WTC11 (cell line): ENCODE data around the gene CAV1. TPM values are rescaled to one million over a fixed set of nuclear protein-coding genes. Genes with fewer than 3 reads are reported as not detected.

Source experiments
- ATAC-seq: fragments of 200-7000 bp; cut with Tn5 transposase; 2 replicates; pipeline ENCODE4 v1.10.0; 2021; ENCODE audit warnings: mild to moderate bottlenecking, moderate library complexity
- CTCF ChIA-PET: fragments of 300-600 bp; sonication (Branson Sonifier 250); formaldehyde crosslinking; loops from one replicate; lab custom pipeline; 2021; ENCODE audit warnings: antibody characterized with exemption; lab: Charles Lee
- POLR2A ChIA-PET: fragments of 350-600 bp; sonication (Branson Sonifier 250); formaldehyde crosslinking; loops from one replicate; lab custom pipeline; 2021; ENCODE audit warnings: antibody characterized with exemption; lab: Charles Lee
- DNase-seq: peaks from one replicate; pipeline ENCODE4 v3.0.0; 2021; ENCODE audit warnings: low spot score
- H3K27ac Mint-ChIP-seq: 2 replicates; pipeline ENCODE4 v1.8.0; 2021; ENCODE audit warnings: mixed read lengths
- H3K27me3 Mint-ChIP-seq: 2 replicates; pipeline ENCODE4 v1.8.0; 2021; ENCODE audit warnings: low read depth, mild to moderate bottlenecking, moderate library complexity, mixed read lengths
- H3K36me3 Mint-ChIP-seq: 2 replicates; pipeline ENCODE4 v1.8.0; 2021; ENCODE audit warnings: mixed read lengths
- H3K4me1 Mint-ChIP-seq: 2 replicates; pipeline ENCODE4 v1.8.0; 2022; ENCODE audit warnings: mixed read lengths
- H3K4me3 Mint-ChIP-seq: 2 replicates; pipeline ENCODE4 v1.8.0; 2021; ENCODE audit warnings: mild to moderate bottlenecking, moderate library complexity, mixed read lengths
- H3K9me3 Mint-ChIP-seq: 2 replicates; pipeline ENCODE4 v1.8.0; 2021; ENCODE audit warnings: mixed read lengths
- AFF4 ChIP-seq: sonication (generic); formaldehyde crosslinking; IDR thresholded peaks from 2 replicates; pipeline ENCODE4 v1.8.1; 2023; ENCODE audit warnings: mild to moderate bottlenecking, missing genetic modification reagents, borderline replicate concordance
- CREB1 ChIP-seq: sonication (generic); formaldehyde crosslinking; IDR thresholded peaks from 2 replicates; pipeline ENCODE4 v1.8.0; 2023; ENCODE audit warnings: mild to moderate bottlenecking, missing genetic modification reagents
- CTCF ChIP-seq: fragments of 200-600 bp; IDR thresholded peaks from 2 replicates; pipeline ENCODE4 v1.8.0; 2022; ENCODE audit warnings: antibody characterized with exemption
- EMX1 ChIP-seq: fragments of 250-450 bp; sonication (Bioruptor Pico); IDR thresholded peaks from 2 replicates; pipeline ENCODE4 v1.8.0; 2021; ENCODE audit warnings: mild to moderate bottlenecking
- ESRRA ChIP-seq: sonication (generic); formaldehyde crosslinking; IDR thresholded peaks from 2 replicates; pipeline ENCODE4 v1.8.1; 2022; ENCODE audit warnings: mild to moderate bottlenecking, missing genetic modification reagents, borderline replicate concordance
- FOXJ3 ChIP-seq: sonication (generic); formaldehyde crosslinking; IDR thresholded peaks from 2 replicates; pipeline ENCODE4 v1.9.0; 2021; ENCODE audit warnings: missing genetic modification reagents, mild to moderate bottlenecking, borderline replicate concordance
- FOXK1 ChIP-seq: sonication (generic); formaldehyde crosslinking; IDR thresholded peaks from 2 replicates; pipeline ENCODE4 v1.8.0; 2022; ENCODE audit warnings: mild to moderate bottlenecking, moderate library complexity, missing genetic modification reagents
- FOXP1 ChIP-seq: sonication (generic); formaldehyde crosslinking; IDR thresholded peaks from 2 replicates; pipeline ENCODE4 v1.8.0; 2022; ENCODE audit warnings: missing genetic modification reagents, mild to moderate bottlenecking, moderate library complexity, borderline replicate concordance
- FOXP4 ChIP-seq: sonication (generic); formaldehyde crosslinking; IDR thresholded peaks from 2 replicates; pipeline ENCODE4 v1.8.0; 2022; ENCODE audit warnings: mild to moderate bottlenecking, missing genetic modification reagents
- GTF2I ChIP-seq: fragments of 250-450 bp; sonication (Bioruptor Pico); conservative IDR thresholded peaks from 2 replicates; pipeline ENCODE4 v1.4.0; 2021; ENCODE audit warnings: mild to moderate bottlenecking
- IRF2 ChIP-seq: sonication (generic); formaldehyde crosslinking; IDR thresholded peaks from 2 replicates; pipeline ENCODE4 v1.8.0; 2022; ENCODE audit warnings: low read depth, missing genetic modification reagents, borderline replicate concordance
- NFE2L1 ChIP-seq: sonication (generic); formaldehyde crosslinking; IDR thresholded peaks from 2 replicates; pipeline ENCODE4 v1.8.1; 2023; ENCODE audit warnings: missing genetic modification reagents
- SMAD3 ChIP-seq: sonication (generic); formaldehyde crosslinking; IDR thresholded peaks from 2 replicates; pipeline ENCODE4 v1.8.0; 2022; ENCODE audit warnings: missing genetic modification reagents, mild to moderate bottlenecking, borderline replicate concordance
- TCF7 ChIP-seq: sonication (generic); formaldehyde crosslinking; IDR thresholded peaks from 2 replicates; pipeline ENCODE4 v1.8.0; 2022; ENCODE audit warnings: mild to moderate bottlenecking, low read depth, missing genetic modification reagents, moderate library complexity
- TEAD1 ChIP-seq: sonication (generic); formaldehyde crosslinking; IDR thresholded peaks from 2 replicates; pipeline ENCODE4 v1.8.0; 2022; ENCODE audit warnings: mild to moderate bottlenecking, missing genetic modification reagents
- USF1 ChIP-seq: sonication (generic); formaldehyde crosslinking; IDR thresholded peaks from 2 replicates; pipeline ENCODE4 v1.8.0; 2022; ENCODE audit warnings: mild to moderate bottlenecking, missing genetic modification reagents
- ZNF138 ChIP-seq: sonication (generic); formaldehyde crosslinking; conservative IDR thresholded peaks from 2 replicates; pipeline ENCODE4 v1.8.1; 2022; ENCODE audit warnings: mild to moderate bottlenecking, moderate library complexity, missing genetic modification reagents
- ZNF317 ChIP-seq: sonication (generic); formaldehyde crosslinking; IDR thresholded peaks from 2 replicates; pipeline ENCODE4 v1.8.1; 2023; ENCODE audit warnings: low read depth, mild to moderate bottlenecking, moderate library complexity, missing genetic modification reagents, borderline replicate concordance
- ZNF416 ChIP-seq: fragments of 250-450 bp; sonication (Bioruptor Pico); IDR thresholded peaks from 2 replicates; pipeline ENCODE4 v1.9.0; 2021; ENCODE audit warnings: mild to moderate bottlenecking, inconsistent platforms
- total RNA-seq: library from RNA; stranded (reverse); gene quantifications from 3 replicates; pipeline ENCODE4 v1.2.3, GENCODE V29; 2021
- TF ChIP-seq, protein P1 (sequence below): sonication (generic); formaldehyde crosslinking; IDR thresholded peaks from 2 replicates; pipeline ENCODE4 v1.8.1; 2023; ENCODE audit warnings: mild to moderate bottlenecking, missing genetic modification reagents, moderate library complexity
- TF ChIP-seq, protein P2 (sequence below): sonication (generic); formaldehyde crosslinking; IDR thresholded peaks from 2 replicates; pipeline ENCODE4 v1.8.1; 2022; ENCODE audit warnings: missing genetic modification reagents, borderline replicate concordance
- TF ChIP-seq, protein P3 (sequence below): sonication (generic); formaldehyde crosslinking; IDR thresholded peaks from 2 replicates; pipeline ENCODE4 v1.8.1; 2022; ENCODE audit warnings: low read depth, missing genetic modification reagents, borderline replicate concordance
- TF ChIP-seq, protein P4 (sequence below): fragments of 250-450 bp; sonication (Bioruptor Pico); conservative IDR thresholded peaks from 2 replicates; pipeline ENCODE4 v1.9.0; 2021; ENCODE audit warnings: mild to moderate bottlenecking

The CAV1 gene
- total RNA-seq, 1 experiment from 2014 or later = 19.7 TPM

GRCh38 chr7:116543664-116544063, 18.8 kb downstream of the CAV1 start (continued):
- TF ChIP-seq USF1 (CRISPR knock-in tag) = no peak
- TF ChIP-seq ZNF317 (CRISPR knock-in tag) = no peak
- TF ChIP-seq NFE2L1 (CRISPR knock-in tag) = no peak
- TF ChIP-seq SMAD3 (CRISPR knock-in tag) = no peak
- no peak for TF ChIP-seq FOXK1 (CRISPR knock-in tag)
- TF ChIP-seq AFF4 = no peak
- TF ChIP-seq FOXJ3 (CRISPR knock-in tag) = no peak
- no peak for TF ChIP-seq ESRRA

- DNase-seq = no peak
- H3K9me3 Mint-ChIP-seq = no peaks in the 10 kb centered on the region
- ChIA-PET CTCF (no interaction called here), POLR2A (no interaction called here)
- no peaks in the 10 kb centered on the region for H3K36me3 Mint-ChIP-seq
- H3K4me1 Mint-ChIP-seq = no peaks in the 10 kb centered on the region
- H3K27ac Mint-ChIP-seq = no peak overlapping the region
- H3K4me3 Mint-ChIP-seq = no peak overlapping the region
- H3K27me3 Mint-ChIP-seq = no peaks in the 10 kb centered on the region
- no peak for ATAC-seq
- TF ChIP-seq CTCF (no peak), EMX1 (CRISPR knock-in tag) (no peak), FOXP1 (no peak), IRF2 (CRISPR knock-in tag) (no peak), GTF2I (CRISPR knock-in tag) (no peak), TEAD1 (no peak), ZNF138 (CRISPR knock-in tag) (no peak), ZNF416 (CRISPR knock-in tag) (no peak), FOXP4 (CRISPR knock-in tag) (no peak), TCF7 (no peak), CREB1 (no peak)
- TF ChIP-seq, protein P1, sequence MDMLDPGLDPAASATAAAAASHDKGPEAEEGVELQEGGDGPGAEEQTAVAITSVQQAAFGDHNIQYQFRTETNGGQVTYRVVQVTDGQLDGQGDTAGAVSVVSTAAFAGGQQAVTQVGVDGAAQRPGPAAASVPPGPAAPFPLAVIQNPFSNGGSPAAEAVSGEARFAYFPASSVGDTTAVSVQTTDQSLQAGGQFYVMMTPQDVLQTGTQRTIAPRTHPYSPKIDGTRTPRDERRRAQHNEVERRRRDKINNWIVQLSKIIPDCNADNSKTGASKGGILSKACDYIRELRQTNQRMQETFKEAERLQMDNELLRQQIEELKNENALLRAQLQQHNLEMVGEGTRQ (CRISPR knock-in tag) = no peak
- TF ChIP-seq, protein P2, sequence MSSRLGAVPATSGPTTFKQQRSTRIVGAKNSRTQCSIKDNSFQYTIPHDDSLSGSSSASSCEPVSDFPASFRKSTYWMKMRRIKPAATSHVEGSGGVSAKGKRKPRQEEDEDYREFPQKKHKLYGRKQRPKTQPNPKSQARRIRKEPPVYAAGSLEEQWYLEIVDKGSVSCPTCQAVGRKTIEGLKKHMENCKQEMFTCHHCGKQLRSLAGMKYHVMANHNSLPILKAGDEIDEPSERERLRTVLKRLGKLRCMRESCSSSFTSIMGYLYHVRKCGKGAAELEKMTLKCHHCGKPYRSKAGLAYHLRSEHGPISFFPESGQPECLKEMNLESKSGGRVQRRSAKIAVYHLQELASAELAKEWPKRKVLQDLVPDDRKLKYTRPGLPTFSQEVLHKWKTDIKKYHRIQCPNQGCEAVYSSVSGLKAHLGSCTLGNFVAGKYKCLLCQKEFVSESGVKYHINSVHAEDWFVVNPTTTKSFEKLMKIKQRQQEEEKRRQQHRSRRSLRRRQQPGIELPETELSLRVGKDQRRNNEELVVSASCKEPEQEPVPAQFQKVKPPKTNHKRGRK (CRISPR knock-in tag) = no peak
- TF ChIP-seq, protein P3, sequence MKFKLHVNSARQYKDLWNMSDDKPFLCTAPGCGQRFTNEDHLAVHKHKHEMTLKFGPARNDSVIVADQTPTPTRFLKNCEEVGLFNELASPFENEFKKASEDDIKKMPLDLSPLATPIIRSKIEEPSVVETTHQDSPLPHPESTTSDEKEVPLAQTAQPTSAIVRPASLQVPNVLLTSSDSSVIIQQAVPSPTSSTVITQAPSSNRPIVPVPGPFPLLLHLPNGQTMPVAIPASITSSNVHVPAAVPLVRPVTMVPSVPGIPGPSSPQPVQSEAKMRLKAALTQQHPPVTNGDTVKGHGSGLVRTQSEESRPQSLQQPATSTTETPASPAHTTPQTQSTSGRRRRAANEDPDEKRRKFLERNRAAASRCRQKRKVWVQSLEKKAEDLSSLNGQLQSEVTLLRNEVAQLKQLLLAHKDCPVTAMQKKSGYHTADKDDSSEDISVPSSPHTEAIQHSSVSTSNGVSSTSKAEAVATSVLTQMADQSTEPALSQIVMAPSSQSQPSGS = no peak
- TF ChIP-seq, protein P4, sequence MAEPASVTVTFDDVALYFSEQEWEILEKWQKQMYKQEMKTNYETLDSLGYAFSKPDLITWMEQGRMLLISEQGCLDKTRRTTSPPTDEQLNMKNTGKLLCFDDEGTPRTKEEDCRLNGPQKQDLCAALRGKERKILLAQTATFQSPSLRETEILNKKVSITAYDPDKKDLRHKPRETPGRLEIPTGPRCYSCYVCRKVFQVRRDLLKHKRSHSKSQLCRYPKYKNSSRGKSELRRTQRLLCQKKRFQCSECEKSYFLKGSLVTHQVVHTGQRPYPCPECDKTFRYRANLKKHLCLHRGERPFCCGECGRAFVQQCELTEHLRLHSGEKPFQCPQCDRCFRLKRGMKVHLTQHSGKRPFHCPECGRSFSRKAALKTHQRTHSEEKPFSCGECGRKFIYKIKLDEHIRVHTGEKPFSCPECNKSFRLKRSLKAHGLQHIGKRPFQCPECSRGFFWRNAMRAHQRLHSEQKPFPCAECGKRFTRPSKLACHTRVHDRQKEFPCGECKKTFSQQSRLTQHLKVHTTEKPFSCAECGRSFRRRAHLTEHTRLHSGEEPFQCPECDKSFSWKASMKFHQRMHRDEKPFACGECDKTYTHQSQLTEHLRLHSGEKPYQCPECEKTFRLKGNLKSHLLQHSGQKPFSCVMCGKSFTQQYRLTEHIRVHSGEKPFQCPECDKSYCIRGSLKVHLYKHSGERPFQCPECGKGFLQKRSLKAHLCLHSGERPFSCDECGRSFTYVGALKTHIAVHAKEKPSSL (CRISPR knock-in tag) = no peak
These were observed 19.7 kb downstream of the CAV1 start for GRCh38 chr7:116544487-116544886.
